Measurements from ENCODE around the gene WWOX.

Gene WWOX

GRCh38 chr16:78894886-78895285 is 795.4 kb downstream of the WWOX start:
- DNase-seq = no peak

GRCh38 chr16:78895681-78896080 is 796.2 kb downstream of the WWOX start:
- DNase-seq = no peak

GRCh38 chr16:78896280-78896679 is 796.8 kb downstream of the WWOX start:
- no peak for DNase-seq

- no peak for DNase-seq
These were observed 797.8 kb downstream of the WWOX start for GRCh38 chr16:78897299-78897698.

- DNase-seq = no peak
These were observed 800.8 kb downstream of the WWOX start for GRCh38 chr16:78900044-78900811.

GRCh38 chr16:78900966-78901365 is 801.5 kb downstream of the WWOX start:
- no peak for DNase-seq

- DNase-seq = no peak
These were observed 802.9 kb downstream of the WWOX start for GRCh38 chr16:78902321-78902720.

- DNase-seq = no peak
These were observed 803.8 kb downstream of the WWOX start for GRCh38 chr16:78903237-78903636.

- no peak for DNase-seq
These were observed 804.4 kb downstream of the WWOX start for GRCh38 chr16:78903843-78904242.

GRCh38 chr16:78906135-78906534 is 806.7 kb downstream of the WWOX start:
- no peak for DNase-seq

GRCh38 chr16:78909226-78909625 is 809.8 kb downstream of the WWOX start:
- no peak for DNase-seq

GRCh38 chr16:78915811-78916345 is 816.4 kb downstream of the WWOX start:
- DNase-seq = no peak

GRCh38 chr16:78916928-78917545 is 817.6 kb downstream of the WWOX start:
- DNase-seq = no peak

GRCh38 chr16:78918805-78919305 is 819.4 kb downstream of the WWOX start:
- DNase-seq = no peak

GRCh38 chr16:78919852-78920251 is 820.4 kb downstream of the WWOX start:
- DNase-seq = no peak

- no peak for DNase-seq
These were observed 821.2 kb downstream of the WWOX start for GRCh38 chr16:78920621-78921020.

GRCh38 chr16:78925083-78925767 is 825.8 kb downstream of the WWOX start:
- DNase-seq = no peak

GRCh38 chr16:78926723-78927210 is 827.3 kb downstream of the WWOX start:
- DNase-seq = peak; percentile 47

- no peak for DNase-seq
These were observed 828.3 kb downstream of the WWOX start for GRCh38 chr16:78927766-78928165.

- no peak for DNase-seq
These were observed 830.4 kb downstream of the WWOX start for GRCh38 chr16:78929841-78930240.

- no peak for DNase-seq
These were observed 831.1 kb downstream of the WWOX start for GRCh38 chr16:78930561-78930960.

- DNase-seq = no peak
These were observed 831.8 kb downstream of the WWOX start for GRCh38 chr16:78931267-78931666.

GRCh38 chr16:78931678-78932077 is 832.2 kb downstream of the WWOX start:
- DNase-seq = peak; percentile 87

Measured in NCI-H524 treated with DMSO at 0.1 percent for 48 hours (cell line).